ENCODE measurements around the gene RSBN1. TPM values are rescaled to one million over a fixed set of nuclear protein-coding genes. Genes with fewer than 3 reads are reported as not detected.

RSBN1 gene
- total and polyA plus RNA-seq, 10 of the 15 experiments (the other 5 are each of a cell fraction or from before 2014, with no cell fraction given), result 2.9 to 26.8 (median 11.5) TPM

- Histone ChIP-seq H3K79me2 (ENCODE audit: control insufficient read depth, insufficient read depth, low read length) (peaks cover 40% of the 10 kb centered on the region), H3K4me2 (ENCODE audit: control insufficient read depth, insufficient read depth) (peak overlapping the region; percentile 79), H2AFZ (ENCODE audit: control insufficient read depth, low read depth, low read length) (no peak overlapping the region), H3K27ac (ENCODE audit: control insufficient read depth, insufficient read depth) (peak overlapping the region; percentile 84), H3K4me3 (peak overlapping the region; percentile 11; the same call in 1 of the 2 replicates), H3K27me3 (replicated peaks in 1 of 2; ENCODE audit: control insufficient read depth in 2 of 2, insufficient read depth in 2 of 2, low read length in 1 of 2) (no peaks in the 10 kb centered on the region), H3K9ac (ENCODE audit: control insufficient read depth, insufficient read depth, low read length) (no peak overlapping the region), H4K20me1 (ENCODE audit: control insufficient read depth, insufficient read depth) (no peaks in the 10 kb centered on the region), H3K36me3 (ENCODE audit: control insufficient read depth in 2 of 2, insufficient read depth in 2 of 2, low read length in 1 of 2) (peaks cover 0 to 4% of the 10 kb centered on the region in 2 experiments; a peak in 1 of 4 replicates), H3K4me1 (ENCODE audit: control insufficient read depth, insufficient read depth, low read length) (peaks cover 51% of the 10 kb centered on the region), H3K9me3 (replicated peaks; ENCODE audit: control insufficient read depth, insufficient read depth, low read length) (no peaks in the 10 kb centered on the region)
- no peak for DNase-seq (ENCODE audit: low read depth, low spot score)
- 98% methylated on average over 5 of the region's 5 CpGs for WGBS (ENCODE audit: insufficient coverage, insufficient replicate concordance, low lambda C conversion rate, missing lambda C conversion rate)
- ATAC-seq, result no peak
- ChIA-PET RAD21 (ENCODE audit: unreplicated experiment) (interaction anchor here (1.1 to 4.2 kb wide), 3 partner anchors 13 to 68 kb away, joined by 4 to 46 read pairs (median 9); partner anchors contain the start of genes AP4B1, DCLRE1B and HIPK1), CTCF (interaction anchor here (0.9 to 5.9 kb wide), 3 partner anchors 7 to 68 kb away, joined by 3 to 66 read pairs (median 32); partner anchors contain the start of gene HIPK1), POLR2A (interaction anchor here (0.9 to 8.0 kb wide), 3 partner anchors 9 to 68 kb away, joined by 4 to 111 read pairs (median 29); partner anchors contain the start of gene HIPK1), SMC1A (ENCODE audit: uncharacterized antibody, unreplicated experiment) (interaction anchor here (0.9 to 17.4 kb wide), 11 partner anchors 7 to 81 kb away, joined by 3 to 396 read pairs (median 4); partner anchors contain the start of genes BCL2L15 and RSBN1)
- in situ Hi-C loops (cut with MboI) (no loop called here), intact Hi-C loops (cut with micrococcal nuclease; ENCODE audit: unreplicated experiment) (no loop called here)
- peak; percentile 56; the same call in 1 of the 2 replicates for TF ChIP-seq SPI1 (IDR thresholded peaks at IDR 0.05; ENCODE audit: borderline replicate concordance, insufficient read depth, low read depth, low read length)
- no peak for TF ChIP-seq SREBF2 (IDR thresholded peaks at IDR 0.05; ENCODE audit: low read length)
- no peak for FAIRE-seq
- no TSS peak for BruUV-seq (replicated peaks)
Measured at GRCh38 chr1:113861641-113862040, 49.4 kb upstream of the RSBN1 start.

GRCh38 chr1:113860891-113861290, 48.6 kb upstream of the RSBN1 start:
- H3K27me3 ChIP-seq (replicated peaks in 1 of 2; ENCODE audit: control insufficient read depth in 2 of 2, insufficient read depth in 2 of 2, low read length in 1 of 2), result no peaks in the 10 kb centered on the region
- ChIA-PET CTCF (interaction anchor here (0.9 to 6.1 kb wide), 11 partner anchors 7 to 422 kb away, joined by 3 to 66 read pairs (median 32); partner anchors contain the start of genes AP4B1, DCLRE1B, HIPK1 and PHTF1), SMC1A (ENCODE audit: uncharacterized antibody, unreplicated experiment) (interaction anchor here (0.7 to 17.4 kb wide), 14 partner anchors 7 to 102 kb away, joined by 3 to 396 read pairs (median 8); partner anchors contain the start of genes AP4B1, BCL2L15, DCLRE1B and HIPK1), RAD21 (ENCODE audit: unreplicated experiment) (interaction anchor here (0.7 to 7.1 kb wide), 10 partner anchors 7 to 86 kb away, joined by 3 to 189 read pairs (median 16); partner anchors contain the start of genes AP4B1, DCLRE1B and HIPK1), POLR2A (interaction anchor here (1.4 to 8.0 kb wide), 7 partner anchors 9 to 75 kb away, joined by 3 to 111 read pairs (median 29); partner anchors contain the start of genes AP4B1, DCLRE1B, HIPK1 and RSBN1)
- H3K4me1 ChIP-seq (ENCODE audit: control insufficient read depth, insufficient read depth, low read length), result peaks cover 50% of the 10 kb centered on the region
- H3K9me3 ChIP-seq (replicated peaks; ENCODE audit: control insufficient read depth, insufficient read depth, low read length), result no peaks in the 10 kb centered on the region
- no peak for FAIRE-seq
- peaks cover 0 to 8% of the 10 kb centered on the region in 2 experiments; a peak in 1 of 4 replicates for H3K36me3 ChIP-seq (ENCODE audit: control insufficient read depth in 2 of 2, insufficient read depth in 2 of 2, low read length in 1 of 2)
- H3K79me2 ChIP-seq (ENCODE audit: control insufficient read depth, insufficient read depth, low read length), result peaks cover 34% of the 10 kb centered on the region
- BruUV-seq (replicated peaks), result no TSS peak
- peak overlapping the region; percentile 84 for H3K27ac ChIP-seq (ENCODE audit: control insufficient read depth, insufficient read depth)
- in situ Hi-C loops (cut with MboI) (no loop called here), intact Hi-C loops (cut with micrococcal nuclease; ENCODE audit: unreplicated experiment) (no loop called here)
- H3K4me2 ChIP-seq (ENCODE audit: control insufficient read depth, insufficient read depth), result peak overlapping the region; percentile 46
- H2AFZ ChIP-seq (ENCODE audit: control insufficient read depth, low read depth, low read length), result no peak overlapping the region
- H3K4me3 ChIP-seq, result no peak overlapping the region
- WGBS (ENCODE audit: insufficient coverage, insufficient replicate concordance, low lambda C conversion rate, missing lambda C conversion rate), result 64% methylated on average over 3 of the region's 3 CpGs
- DNase-seq (ENCODE audit: low read depth, low spot score), result no peak
- peak overlapping the region; percentile 19; the same call in 1 of the 2 replicates for H3K9ac ChIP-seq (ENCODE audit: control insufficient read depth, insufficient read depth, low read length)
- ATAC-seq, result no peak
- H4K20me1 ChIP-seq (ENCODE audit: control insufficient read depth, insufficient read depth), result no peaks in the 10 kb centered on the region
- TF ChIP-seq CREM (IDR thresholded peaks at IDR 0.05; ENCODE audit: low read depth) (no peak), ZBTB40 (IDR thresholded peaks at IDR 0.05; ENCODE audit: borderline replicate concordance) (no peak), POU2F2 (IDR thresholded peaks at IDR 0.05; ENCODE audit: borderline replicate concordance, low read depth, low read length) (no peak), MTA2 (IDR thresholded peaks at IDR 0.05; ENCODE audit: low read depth) (no peak), ZNF274 (IDR thresholded peaks at IDR 0.05; ENCODE audit: insufficient read depth, insufficient read length) (no peak)

All from GM12878 (cell line).